ENCODE data around the gene AGL.
"Not testable (repeated sequence)": the region's sequence is repeated elsewhere in the genome, so short reads cannot be mapped to it uniquely, and the experiment has no call there.

The AGL gene

GRCh38 chr1:99943223-99943794 lies 93.1 kb downstream of the AGL start:
- no peak for DNase-seq (ENCODE audit: low read depth in 2 of 2)

- DNase-seq (ENCODE audit: low read depth in 2 of 2) = no peak
These were observed 94.0 kb downstream of the AGL start for GRCh38 chr1:99944192-99944591.

- DNase-seq (ENCODE audit: low read depth in 2 of 2) = no peak
These were observed 95.0 kb downstream of the AGL start for GRCh38 chr1:99945174-99945573.

- DNase-seq (ENCODE audit: low read depth in 2 of 2) = no peak
These were observed 100.3 kb downstream of the AGL start for GRCh38 chr1:99950486-99950885.

GRCh38 chr1:99952522-99952921 lies 102.4 kb downstream of the AGL start:
- DNase-seq (ENCODE audit: low read depth in 2 of 2) = no peak

DNA sequence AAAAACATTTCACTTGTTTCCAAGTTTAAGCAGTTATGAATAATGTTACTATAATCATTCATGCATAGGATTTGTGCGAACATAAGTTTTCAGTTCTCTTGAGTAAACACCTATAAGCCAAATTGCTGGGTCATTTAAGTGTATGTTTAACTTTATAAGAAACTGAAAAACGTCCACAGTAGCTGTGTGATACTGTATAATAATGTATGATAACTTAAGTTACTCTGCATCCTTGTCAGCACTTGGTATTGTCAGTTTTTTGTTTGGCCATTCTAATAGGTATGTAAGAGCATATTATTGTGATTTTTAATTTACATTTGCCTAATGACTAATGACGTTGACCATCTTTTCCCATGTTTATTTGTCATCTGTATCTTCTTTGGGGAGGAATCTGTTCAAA lies 105.2 kb downstream of the AGL start:
- no peak for DNase-seq (ENCODE audit: low read depth in 2 of 2)

- DNase-seq (ENCODE audit: low read depth in 2 of 2) = no peak
These were observed 106.6 kb downstream of the AGL start for GRCh38 chr1:99956755-99957154.

- no peak for DNase-seq (ENCODE audit: low read depth in 2 of 2)
These were observed 107.7 kb downstream of the AGL start for GRCh38 chr1:99957818-99958217.

- not testable (repeated sequence) for DNase-seq (ENCODE audit: low read depth in 2 of 2)
These were observed 109.1 kb downstream of the AGL start for GRCh38 chr1:99959189-99959705.

- not testable (repeated sequence) for DNase-seq (ENCODE audit: low read depth in 2 of 2)
These were observed 110.1 kb downstream of the AGL start for GRCh38 chr1:99960260-99960659.

- DNase-seq (ENCODE audit: low read depth in 2 of 2) = no peak
These were observed 113.1 kb downstream of the AGL start for GRCh38 chr1:99963041-99963795.

DNA sequence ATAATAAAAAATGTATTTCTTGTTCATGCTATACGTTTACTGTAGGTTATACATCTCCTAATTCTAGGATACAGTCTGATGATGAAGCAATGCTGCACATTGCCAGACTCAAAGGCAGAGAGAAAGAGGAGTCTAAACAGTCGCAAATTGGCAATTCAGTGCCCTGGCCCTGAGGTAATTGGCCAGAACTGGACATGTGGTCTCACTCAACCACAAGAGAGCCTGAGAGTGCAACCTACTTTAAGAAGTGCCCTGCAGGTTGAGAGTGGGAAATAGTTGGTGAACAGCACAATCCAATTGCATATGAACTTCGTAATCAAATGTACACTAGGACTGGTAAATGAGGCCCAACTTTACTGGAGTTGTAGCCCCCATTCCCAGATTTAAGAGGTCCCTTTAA lies 114.6 kb downstream of the AGL start:
- no peak for DNase-seq (ENCODE audit: low read depth in 2 of 2)

GRCh38 chr1:99965646-99966375 lies 115.7 kb downstream of the AGL start:
- DNase-seq (ENCODE audit: low read depth in 2 of 2) = no peak

GRCh38 chr1:99968214-99968613 lies 118.1 kb downstream of the AGL start:
- DNase-seq (ENCODE audit: low read depth in 2 of 2) = no peak

DNA sequence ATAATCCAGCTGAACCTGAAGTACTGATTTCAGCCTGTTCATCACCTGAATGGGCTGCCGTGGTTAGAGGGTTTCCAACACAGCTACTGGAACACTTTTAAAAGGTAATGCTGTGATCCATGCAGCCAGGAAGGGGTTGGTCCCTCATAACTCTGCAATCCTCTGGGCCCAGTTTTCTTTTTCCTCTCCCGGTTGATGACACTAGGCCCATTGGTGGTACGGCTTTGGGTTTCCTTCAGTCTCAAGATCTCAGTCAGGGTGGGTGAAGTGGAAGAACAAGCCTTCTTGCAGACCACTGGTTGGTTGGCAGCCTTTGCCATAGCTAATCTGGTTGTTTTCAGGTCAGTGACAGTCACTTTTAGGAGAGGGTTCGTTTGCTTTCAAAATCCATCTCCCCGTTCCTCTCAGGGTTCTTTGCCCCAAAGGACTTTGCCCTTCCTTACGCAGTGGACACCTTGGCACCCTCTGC lies 119.1 kb downstream of the AGL start:
- DNase-seq (ENCODE audit: low read depth in 2 of 2) = no peak

- peak; percentile 71 to 74 for DNase-seq (ENCODE audit: low read depth in 2 of 2)
These were observed 119.8 kb downstream of the AGL start, which contains the start of gene SLC35A3 for GRCh38 chr1:99969729-99970621. Gene SLC35A3, plus strand, starts transcription at chr1:99969996. Its CDS starts 23,559 bp downstream, at chr1:99993555.

DNA sequence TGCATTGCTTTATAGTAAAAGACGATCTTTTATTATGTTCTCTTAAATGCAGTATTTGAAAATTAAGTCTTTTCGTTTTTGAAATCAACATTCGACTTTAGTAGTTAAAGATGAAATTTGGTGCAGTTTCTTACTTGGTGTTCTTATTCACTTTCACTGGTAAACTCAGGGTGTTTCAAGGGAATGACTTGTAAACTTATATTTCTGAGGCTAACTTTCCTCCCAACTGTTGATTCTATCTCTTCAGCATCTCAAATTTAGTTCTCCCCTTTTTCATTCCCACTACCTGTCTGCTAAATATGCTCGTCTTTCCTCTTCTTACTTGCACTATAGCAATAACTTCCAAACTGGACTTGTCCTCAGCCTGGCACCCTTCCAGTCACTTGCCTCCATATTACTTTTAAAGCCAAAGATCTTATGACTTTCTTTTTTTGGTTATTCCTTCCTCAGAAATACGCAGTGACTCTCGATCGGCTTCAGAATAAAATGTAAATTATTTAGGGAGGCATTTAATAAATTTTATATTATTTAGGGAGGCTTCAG lies 120.6 kb downstream of the AGL start:
- no peak for DNase-seq (ENCODE audit: low read depth in 2 of 2)

DNA sequence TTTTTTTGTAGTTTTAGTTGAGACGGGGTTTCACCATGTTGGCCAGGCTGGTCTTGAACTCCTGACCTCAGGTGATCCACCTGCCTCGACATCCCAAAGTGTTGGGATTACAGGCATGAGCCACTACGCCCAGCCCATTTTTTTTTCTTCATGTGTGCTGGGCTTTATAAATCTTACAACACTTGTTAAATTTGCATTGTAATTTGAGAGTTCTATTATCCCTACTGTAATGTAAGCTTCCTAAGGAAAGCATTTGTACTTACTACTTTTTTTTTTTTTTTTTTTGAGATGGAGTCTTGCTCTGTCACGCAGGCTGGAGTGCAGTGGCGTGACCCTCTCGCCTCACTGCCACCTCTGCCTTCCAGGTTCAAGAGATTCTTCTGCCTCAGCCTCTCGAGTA lies 121.9 kb downstream of the AGL start:
- not testable (repeated sequence) for DNase-seq (ENCODE audit: low read depth in 2 of 2)

All from activated CD4-positive, alpha-beta T cell treated with anti-CD3 and anti-CD28 coated beads for 24 hours (primary cell).